ENCODE measurements around the gene AHNAK. TPM values are rescaled to one million over a fixed set of nuclear protein-coding genes. Genes with fewer than 3 reads are reported as not detected.

Gene AHNAK
- polyA plus RNA-seq, 1 experiment, result 231 TPM

- Histone ChIP-seq H3K27ac (ENCODE audit: low read depth, low read length) (no peak overlapping the region), H3K27me3 (ENCODE audit: control insufficient read depth, insufficient read depth, low read length) (no peaks in the 10 kb centered on the region), H3K9me3 (ENCODE audit: control insufficient read depth, insufficient read depth, low read length) (no peaks in the 10 kb centered on the region), H3K4me3 (ENCODE audit: low read depth, low read length) (no peak overlapping the region)
- no peak for TF ChIP-seq CTCF (IDR thresholded peaks at IDR 0.05; ENCODE audit: low read depth, low read length)
- ChIA-PET POLR2A (interaction anchor here (0.7 kb wide), 1 partner anchor 45 kb away, joined by 10 read pairs; no protein-coding TSS in a partner anchor), CTCF (interaction anchor here (0.6 to 1.6 kb wide), 5 partner anchors 12 to 354 kb away, joined by 3 to 4 read pairs (median 3); no protein-coding TSS in a partner anchor)
- no peak for DNase-seq (ENCODE audit: low read depth, low spot score)
Measured at GRCh38 chr11:62462508-62462892, 84.1 kb downstream of the AHNAK start.

DNA sequence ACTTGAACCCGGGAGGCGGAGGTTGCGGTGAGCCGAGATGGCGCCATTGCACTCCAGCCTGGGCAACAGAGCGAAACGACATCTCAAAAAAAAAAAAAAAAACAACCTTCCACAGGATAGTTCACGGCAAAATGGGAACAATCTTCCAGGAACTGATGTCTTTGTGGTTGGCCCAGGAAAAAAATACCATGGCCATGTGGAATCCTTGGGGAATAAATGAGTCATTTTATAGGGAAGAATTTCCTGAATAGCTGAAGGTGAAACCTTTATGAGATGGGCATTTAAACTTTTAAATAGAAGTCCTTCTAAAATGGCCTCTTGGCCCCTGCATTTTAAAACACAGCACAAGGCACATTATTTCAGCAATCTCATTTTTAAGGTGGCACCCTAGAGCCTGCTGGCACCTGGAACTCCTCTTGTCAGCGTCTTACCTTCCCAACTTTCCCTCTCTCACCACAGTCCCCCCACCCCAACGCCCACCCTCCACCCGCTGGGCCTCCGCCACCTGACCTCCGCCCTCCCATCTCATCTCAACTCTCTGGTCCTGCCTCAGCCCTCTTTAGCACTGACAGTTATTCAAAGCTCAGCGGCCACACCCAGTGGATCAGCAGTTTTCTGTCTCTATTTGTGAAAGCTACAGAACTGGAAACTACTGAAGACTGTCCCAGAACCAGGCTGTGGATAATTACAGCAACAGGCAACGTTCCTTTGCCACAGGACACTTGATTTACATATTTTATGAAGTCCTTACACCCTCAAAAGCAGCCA, 84.7 kb downstream of the AHNAK start:
- CTCF ChIA-PET, result interaction anchor here (1.1 to 1.6 kb wide), 3 partner anchors 11 to 38 kb away, joined by 3 to 4 read pairs (median 3); no protein-coding TSS in a partner anchor
- Histone ChIP-seq H3K27me3 (ENCODE audit: control insufficient read depth, insufficient read depth, low read length) (no peaks in the 10 kb centered on the region), H3K27ac (ENCODE audit: low read depth, low read length) (no peak overlapping the region), H3K9me3 (ENCODE audit: control insufficient read depth, insufficient read depth, low read length) (no peaks in the 10 kb centered on the region), H3K4me3 (ENCODE audit: low read depth, low read length) (no peak overlapping the region)
- POLR2A ChIA-PET, result no interaction called here
- no peak for DNase-seq (ENCODE audit: low read depth, low spot score)
- TF ChIP-seq CTCF (IDR thresholded peaks at IDR 0.05; ENCODE audit: low read depth, low read length), result no peak

DNA sequence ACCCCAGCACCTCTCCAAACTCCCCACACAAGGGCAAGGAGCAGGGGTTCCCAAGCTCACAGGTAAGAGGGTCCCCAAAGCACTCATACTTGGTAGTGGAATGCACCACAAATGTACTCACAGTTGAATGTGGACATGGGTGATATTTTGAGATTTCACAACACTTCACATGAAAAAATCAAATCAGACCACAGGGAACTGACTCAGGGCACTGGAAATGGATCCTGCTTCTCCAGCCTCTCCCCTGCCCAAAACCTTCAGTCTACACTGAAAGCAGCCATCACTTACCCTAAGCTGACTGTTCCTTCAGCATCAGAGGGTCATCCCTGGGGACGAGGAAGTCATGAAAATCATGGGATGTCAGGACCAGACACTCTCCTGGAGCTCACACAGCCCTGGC, 87.5 kb downstream of the AHNAK start:
- peaks cover 6% of the 10 kb centered on the region; the same call in 1 of the 2 replicates for H3K9me3 ChIP-seq (ENCODE audit: control insufficient read depth, insufficient read depth, low read length)
- ChIA-PET CTCF (interaction anchor here (2.0 to 2.1 kb wide), 3 partner anchors 34 to 84 kb away, joined by 5 to 10 read pairs (median 7); no protein-coding TSS in a partner anchor), POLR2A (no interaction called here)
- H3K27ac ChIP-seq (ENCODE audit: low read depth, low read length), result no peak overlapping the region
- TF ChIP-seq CTCF (IDR thresholded peaks at IDR 0.05; ENCODE audit: low read depth, low read length), result no peak
- no peak overlapping the region for H3K4me3 ChIP-seq (ENCODE audit: low read depth, low read length)
- no peaks in the 10 kb centered on the region for H3K27me3 ChIP-seq (ENCODE audit: control insufficient read depth, insufficient read depth, low read length)
- DNase-seq (ENCODE audit: low read depth, low spot score), result no peak

- Histone ChIP-seq H3K27ac (ENCODE audit: low read depth, low read length) (no peak overlapping the region), H3K4me3 (ENCODE audit: low read depth, low read length) (no peak overlapping the region), H3K27me3 (ENCODE audit: control insufficient read depth, insufficient read depth, low read length) (no peaks in the 10 kb centered on the region), H3K9me3 (ENCODE audit: control insufficient read depth, insufficient read depth, low read length) (peaks cover 6% of the 10 kb centered on the region; the same call in 1 of the 2 replicates)
- TF ChIP-seq CTCF (IDR thresholded peaks at IDR 0.05; ENCODE audit: low read depth, low read length), result no peak
- no peak for DNase-seq (ENCODE audit: low read depth, low spot score)
- CTCF ChIA-PET, result interaction anchor here (1.3 to 2.1 kb wide), 4 partner anchors 33 to 84 kb away, joined by 4 to 10 read pairs (median 6); no protein-coding TSS in a partner anchor
- POLR2A ChIA-PET, result interaction anchor here (1.2 kb wide), 1 partner anchor 14 kb away, joined by 5 read pairs; no protein-coding TSS in a partner anchor
Measured at GRCh38 chr11:62458212-62459002, 88.2 kb downstream of the AHNAK start.
